Measurements from ENCODE around the gene ACTL6B.
"Not testable (repeated sequence)": the region's sequence is repeated elsewhere in the genome, so short reads cannot be mapped to it uniquely, and the experiment has no call there.

The ACTL6B gene

GRCh38 chr7:100671353-100672327, 15.4 kb upstream of the ACTL6B start:
- no peak for DNase-seq

GRCh38 chr7:100670074-100670473, 13.8 kb upstream of the ACTL6B start:
- DNase-seq: no peak

GRCh38 chr7:100669106-100669505, 12.9 kb upstream of the ACTL6B start:
- not testable (repeated sequence) for DNase-seq

- no peak for DNase-seq
Measured at GRCh38 chr7:100668069-100668449, 11.8 kb upstream of the ACTL6B start.

- DNase-seq: no peak
Measured at GRCh38 chr7:100667331-100668068, 11.3 kb upstream of the ACTL6B start.

GRCh38 chr7:100665168-100665726, 9.0 kb upstream of the ACTL6B start:
- no peak for DNase-seq

- DNase-seq: not testable (repeated sequence)
Measured at GRCh38 chr7:100662194-100662776, 6.0 kb upstream of the ACTL6B start.

- DNase-seq: no peak
Measured at GRCh38 chr7:100654908-100655831, 1.1 kb downstream of the ACTL6B start.

GRCh38 chr7:100649826-100650565, 6.3 kb downstream of the ACTL6B start:
- DNase-seq: no peak

GRCh38 chr7:100642534-100642907, 13.7 kb downstream of the ACTL6B start:
- peak; percentile 36 for DNase-seq

- no peak for DNase-seq
Measured at GRCh38 chr7:100641860-100642533, 14.3 kb downstream of the ACTL6B start.

- DNase-seq: no peak
Measured at GRCh38 chr7:100641463-100641859, 14.8 kb downstream of the ACTL6B start, which contains the start of gene TFR2. TFR2 (minus strand) TSS chr7:100641552; CDS start chr7:100641509, 43 bp downstream.

- DNase-seq: no peak
Measured at GRCh38 chr7:100640517-100641440, 15.5 kb downstream of the ACTL6B start.

- no peak for DNase-seq
Measured at GRCh38 chr7:100639995-100640516, 16.2 kb downstream of the ACTL6B start.

- peak; percentile 73 for DNase-seq
Measured at GRCh38 chr7:100632951-100633717, 23.1 kb downstream of the ACTL6B start.

GRCh38 chr7:100630066-100630465, 26.2 kb downstream of the ACTL6B start:
- no peak for DNase-seq

- DNase-seq: peak; percentile 28
Measured at GRCh38 chr7:100629117-100629716, 27.0 kb downstream of the ACTL6B start.

- DNase-seq: no peak
Measured at GRCh38 chr7:100627238-100627549, 29.1 kb downstream of the ACTL6B start.

Data from CD4-positive, alpha-beta T cell treated with Interleukin-6 for 4 hours (primary cell).